ENCODE data around the gene RCSD1.

DNA sequence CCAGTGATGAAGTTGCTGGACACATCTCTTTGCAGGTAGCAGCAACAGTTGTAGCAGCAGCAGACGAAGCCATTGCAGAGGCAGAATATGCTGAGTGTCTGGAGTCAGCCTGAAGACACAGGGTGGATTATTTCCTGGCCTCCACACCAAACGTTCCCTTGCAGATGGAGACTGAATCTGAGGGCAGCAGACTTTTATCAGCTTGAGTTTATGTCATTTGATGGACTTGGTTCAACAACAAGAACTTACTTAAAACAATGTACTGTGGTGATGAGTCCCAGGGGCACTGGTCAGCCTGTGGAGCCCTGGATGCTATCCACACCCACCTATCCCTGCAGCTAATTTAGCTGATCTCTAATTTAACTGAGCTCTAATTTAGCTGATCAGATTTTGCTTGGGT lies 74.7 kb downstream of the RCSD1 start:
- TF ChIP-seq, protein P1, sequence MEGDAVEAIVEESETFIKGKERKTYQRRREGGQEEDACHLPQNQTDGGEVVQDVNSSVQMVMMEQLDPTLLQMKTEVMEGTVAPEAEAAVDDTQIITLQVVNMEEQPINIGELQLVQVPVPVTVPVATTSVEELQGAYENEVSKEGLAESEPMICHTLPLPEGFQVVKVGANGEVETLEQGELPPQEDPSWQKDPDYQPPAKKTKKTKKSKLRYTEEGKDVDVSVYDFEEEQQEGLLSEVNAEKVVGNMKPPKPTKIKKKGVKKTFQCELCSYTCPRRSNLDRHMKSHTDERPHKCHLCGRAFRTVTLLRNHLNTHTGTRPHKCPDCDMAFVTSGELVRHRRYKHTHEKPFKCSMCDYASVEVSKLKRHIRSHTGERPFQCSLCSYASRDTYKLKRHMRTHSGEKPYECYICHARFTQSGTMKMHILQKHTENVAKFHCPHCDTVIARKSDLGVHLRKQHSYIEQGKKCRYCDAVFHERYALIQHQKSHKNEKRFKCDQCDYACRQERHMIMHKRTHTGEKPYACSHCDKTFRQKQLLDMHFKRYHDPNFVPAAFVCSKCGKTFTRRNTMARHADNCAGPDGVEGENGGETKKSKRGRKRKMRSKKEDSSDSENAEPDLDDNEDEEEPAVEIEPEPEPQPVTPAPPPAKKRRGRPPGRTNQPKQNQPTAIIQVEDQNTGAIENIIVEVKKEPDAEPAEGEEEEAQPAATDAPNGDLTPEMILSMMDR (IDR thresholded peaks at IDR 0.05; ENCODE audit: poor library complexity) = no peak
- no peak for TF ChIP-seq EZH2 (IDR thresholded peaks at IDR 0.05; ENCODE audit: borderline replicate concordance)

Data from hepatocyte (in vitro differentiated cells).